Testis (tissue), 3 donors: ENCODE data around the gene SSR1. TPM values are rescaled to one million over a fixed set of nuclear protein-coding genes. Genes with fewer than 3 reads are reported as not detected.

ENCODE experiments used
- DNase-seq: peaks from one replicate; pipeline ENCODE4 v3.0.0-alpha.2; 2019
- H3K27ac ChIP-seq, 2 donors: fragments of 200-600 bp; sonication (generic); one replicate each; pipeline ENCODE4 v1.5.1; 2019
- H3K27me3 ChIP-seq: fragments of 200-600 bp; sonication (generic); one replicate; pipeline ENCODE4 v1.5.1; 2019
- H3K36me3 ChIP-seq: fragments of 200-600 bp; sonication (generic); one replicate; pipeline ENCODE4 v1.5.1; 2017; ENCODE audit warnings: low read depth; ENCODE audit errors: missing control alignments
- H3K4me1 ChIP-seq: fragments of 200-600 bp; sonication (generic); one replicate; pipeline ENCODE4 v1.5.1; 2019
- H3K4me3 ChIP-seq, 2 donors: fragments of 200-600 bp; sonication (generic); one replicate each; pipeline ENCODE4 v1.5.1; 2017 to 2019
- H3K9me3 ChIP-seq: fragments of 200-600 bp; sonication (generic); one replicate; pipeline ENCODE4 v1.5.1; 2017
- POLR2A ChIP-seq: fragments of 450-650 bp; IDR thresholded peaks from one replicate; pipeline ENCODE4 v1.6.1; 2017; ENCODE audit warnings: antibody characterized with exemption, mild to moderate bottlenecking, moderate library complexity
- WGBS, 2 donors: methylation state at CpG; one replicate each; pipeline ENCODE4 v1.1.5; 2018; 5-methylcytosine and 5-hydroxymethylcytosine counted together
- intact Hi-C: fragments of 100-400 bp; cut with DNase I; formaldehyde crosslinking; loops from one replicate; pipeline ENCODE4 v1.15.1; 2023; ENCODE audit warnings: low total_unique reads
- polyA plus RNA-seq: library from polyadenylated mRNA; stranded (reverse); fragments of 350-450 nt; fragmentation: Illumina TruSeq; extraction: RNeasy Lipid Tissue Mini Kit (QIAGEN cat#74804); gene quantifications from one replicate; pipeline ENCODE4 v1.2.3, GENCODE V29; 2014; ENCODE audit warnings: low read depth, low replicate concordance; ENCODE audit not compliant: insufficient read depth
- total RNA-seq, 2 donors: library from RNA; depleted of rRNA; stranded (reverse); fragments of >200 nt; gene quantifications; one replicate each; pipeline ENCODE4 v1.2.3, GENCODE V29; 2016
- TF ChIP-seq, protein P1 (sequence below), 3 experiments: fragments of 450-650 bp in 2 of 3; fragments of 200-600 bp in 1 of 3; sonication (generic) in 1 of 3; IDR thresholded peaks; one replicate each; pipeline ENCODE4 v1.5.1; 2016 to 2019; ENCODE audit warnings: antibody characterized with exemption in 3 of 3, mild to moderate bottlenecking in 2 of 3, moderate library complexity in 1 of 3

SSR1 gene
- total and polyA plus RNA-seq, 3 donors from 2014 or later, result 42.7 to 65.7 (median 62.5) TPM

DNA sequence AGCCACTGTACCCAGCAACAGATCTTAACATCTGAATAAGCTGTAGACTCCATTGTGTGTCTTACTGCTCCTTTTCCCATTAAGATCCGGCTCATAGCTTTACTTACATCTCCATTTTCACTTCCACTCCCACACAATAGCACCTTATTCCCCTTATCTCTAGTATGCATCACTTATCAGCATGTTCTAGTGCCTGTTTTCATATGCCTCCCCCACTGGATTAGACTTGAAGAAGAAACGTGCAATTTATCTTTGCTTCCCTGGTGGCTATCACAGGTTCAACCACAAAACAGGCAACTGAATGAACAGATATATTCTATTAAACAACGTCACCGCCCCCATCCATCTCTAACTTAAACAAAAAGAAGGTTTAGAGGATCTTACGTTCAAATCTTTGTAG, 12.1 kb downstream of the SSR1 start:
- Histone ChIP-seq H3K36me3 (no peaks in the 10 kb centered on the region), H3K27ac (no peak overlapping the region), H3K4me3 (no peak overlapping the region), H3K4me1 (no peaks in the 10 kb centered on the region), H3K27me3 (no peaks in the 10 kb centered on the region), H3K9me3 (no peaks in the 10 kb centered on the region)
- 64 to 66% methylated on average over 5 of the region's 5 CpGs for WGBS, 2 donors
- no peak for DNase-seq
- intact Hi-C loops, result no loop called here
- TF ChIP-seq, protein P1, sequence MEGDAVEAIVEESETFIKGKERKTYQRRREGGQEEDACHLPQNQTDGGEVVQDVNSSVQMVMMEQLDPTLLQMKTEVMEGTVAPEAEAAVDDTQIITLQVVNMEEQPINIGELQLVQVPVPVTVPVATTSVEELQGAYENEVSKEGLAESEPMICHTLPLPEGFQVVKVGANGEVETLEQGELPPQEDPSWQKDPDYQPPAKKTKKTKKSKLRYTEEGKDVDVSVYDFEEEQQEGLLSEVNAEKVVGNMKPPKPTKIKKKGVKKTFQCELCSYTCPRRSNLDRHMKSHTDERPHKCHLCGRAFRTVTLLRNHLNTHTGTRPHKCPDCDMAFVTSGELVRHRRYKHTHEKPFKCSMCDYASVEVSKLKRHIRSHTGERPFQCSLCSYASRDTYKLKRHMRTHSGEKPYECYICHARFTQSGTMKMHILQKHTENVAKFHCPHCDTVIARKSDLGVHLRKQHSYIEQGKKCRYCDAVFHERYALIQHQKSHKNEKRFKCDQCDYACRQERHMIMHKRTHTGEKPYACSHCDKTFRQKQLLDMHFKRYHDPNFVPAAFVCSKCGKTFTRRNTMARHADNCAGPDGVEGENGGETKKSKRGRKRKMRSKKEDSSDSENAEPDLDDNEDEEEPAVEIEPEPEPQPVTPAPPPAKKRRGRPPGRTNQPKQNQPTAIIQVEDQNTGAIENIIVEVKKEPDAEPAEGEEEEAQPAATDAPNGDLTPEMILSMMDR (IDR thresholded peaks at IDR 0.05), result no peak
- TF ChIP-seq POLR2A, result no peak

DNA sequence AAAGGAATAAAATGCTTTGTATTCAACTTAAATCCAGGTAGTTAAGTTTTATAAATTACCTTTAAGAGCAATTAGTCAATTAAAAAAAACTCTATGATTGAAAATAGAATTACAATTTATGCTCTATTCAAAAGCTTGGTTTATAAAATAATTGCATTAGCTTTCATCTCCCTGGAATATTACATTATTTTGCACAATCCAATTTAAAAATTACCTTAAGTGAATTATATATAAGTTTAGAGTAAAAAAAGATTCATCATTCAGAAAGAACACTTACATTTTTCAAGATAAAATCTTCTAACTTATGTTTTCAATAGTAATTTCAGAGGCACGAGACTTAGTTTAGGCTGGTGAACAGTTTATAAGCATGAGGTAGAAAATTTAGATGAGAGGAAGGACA, 14.9 kb downstream of the SSR1 start:
- no peaks in the 10 kb centered on the region for H3K36me3 ChIP-seq
- intact Hi-C loops, result no loop called here
- TF ChIP-seq, protein P1 (IDR thresholded peaks at IDR 0.05), result no peak
- TF ChIP-seq POLR2A, result no peak

GRCh38 chr6:7296602-7297001, 16.4 kb downstream of the SSR1 start:
- H3K9me3 ChIP-seq, result no peaks in the 10 kb centered on the region
- 89 to 93% methylated on average over 2 of the region's 2 CpGs for WGBS, 2 donors
- no peaks in the 10 kb centered on the region for H3K4me1 ChIP-seq
- no peaks in the 10 kb centered on the region for H3K36me3 ChIP-seq
- no peak overlapping the region for H3K4me3 ChIP-seq
- intact Hi-C loops, result no loop called here
- TF ChIP-seq POLR2A, result no peak
- TF ChIP-seq, protein P1 (IDR thresholded peaks at IDR 0.05), result no peak
- no peaks in the 10 kb centered on the region for H3K27me3 ChIP-seq
- DNase-seq, result no peak
- H3K27ac ChIP-seq, result no peak overlapping the region

More for the DNA sequence above, 14.9 kb downstream of the SSR1 start:
- Histone ChIP-seq H3K27me3 (no peaks in the 10 kb centered on the region), H3K27ac (no peak overlapping the region), H3K9me3 (no peaks in the 10 kb centered on the region), H3K4me1 (no peaks in the 10 kb centered on the region), H3K4me3 (no peak overlapping the region)
- 89 to 93% methylated on average over 1 of the region's 1 CpG for WGBS, 2 donors
- no peak for DNase-seq

DNA sequence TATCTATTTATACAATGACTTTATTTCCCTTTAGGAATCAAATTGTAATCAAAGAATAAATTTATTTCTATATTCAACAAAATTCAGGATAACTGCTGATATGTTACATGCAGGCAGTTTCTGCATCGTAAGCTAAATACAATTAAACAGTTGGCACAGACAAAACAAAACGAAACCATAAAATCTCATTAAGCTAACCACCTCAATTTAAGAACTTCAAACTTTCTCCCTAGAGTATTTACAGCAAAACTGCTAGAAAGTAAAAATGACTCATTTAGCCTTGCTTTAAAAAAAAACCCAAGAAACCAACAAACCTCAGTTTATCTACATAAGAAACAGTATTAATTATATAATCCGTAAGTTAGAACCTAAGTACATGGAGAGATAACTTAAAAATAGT, 17.1 kb downstream of the SSR1 start:
- Histone ChIP-seq H3K9me3 (no peaks in the 10 kb centered on the region), H3K4me1 (no peaks in the 10 kb centered on the region), H3K36me3 (no peaks in the 10 kb centered on the region), H3K27ac (no peak overlapping the region), H3K4me3 (no peak overlapping the region), H3K27me3 (no peaks in the 10 kb centered on the region)
- WGBS, 2 donors, result 85 to 86% methylated on average over 3 of the region's 3 CpGs
- intact Hi-C loops, result no loop called here
- DNase-seq, result no peak
- TF ChIP-seq, protein P1 (IDR thresholded peaks at IDR 0.05), result no peak
- TF ChIP-seq POLR2A, result no peak

DNA sequence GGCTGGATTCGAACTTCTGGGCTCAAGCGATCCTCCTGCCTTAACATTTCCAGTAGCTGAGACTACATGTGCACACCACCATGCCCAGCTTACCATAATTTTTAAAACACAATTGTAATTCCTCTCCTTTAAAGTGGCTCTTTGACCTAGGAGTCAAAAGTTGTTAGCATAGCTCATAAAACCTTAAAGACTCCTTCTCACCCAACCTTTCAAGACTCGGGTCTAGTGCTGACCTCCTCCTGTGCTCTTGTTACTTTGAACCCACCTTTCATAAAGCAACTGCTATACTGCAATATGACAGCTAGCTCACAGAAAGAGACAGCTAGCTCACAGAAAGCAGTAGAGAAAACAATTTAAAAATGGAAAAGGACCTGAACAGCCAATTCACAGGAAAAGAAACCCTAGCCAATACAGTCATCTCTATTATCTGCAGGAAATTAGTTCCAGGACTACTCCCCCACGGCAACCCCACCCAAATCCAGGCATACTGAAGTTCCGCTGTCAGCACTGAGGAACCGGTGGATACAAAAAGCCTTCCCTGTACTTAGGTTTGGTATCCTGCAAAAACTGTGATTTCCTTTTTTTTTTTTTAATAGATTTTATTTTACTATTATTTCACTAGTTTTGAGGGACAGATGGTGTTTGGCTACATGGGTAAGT, 20.3 kb downstream of the SSR1 start:
- H3K27ac ChIP-seq, result no peak overlapping the region
- no peak for DNase-seq
- H3K4me3 ChIP-seq, result no peak overlapping the region
- H3K27me3 ChIP-seq, result no peaks in the 10 kb centered on the region
- no peaks in the 10 kb centered on the region for H3K4me1 ChIP-seq
- no peaks in the 10 kb centered on the region for H3K9me3 ChIP-seq
- no peaks in the 10 kb centered on the region for H3K36me3 ChIP-seq
- TF ChIP-seq POLR2A, result no peak
- TF ChIP-seq, protein P1 (IDR thresholded peaks at IDR 0.05), result no peak
- intact Hi-C loops, result no loop called here
- 76 to 79% methylated on average over 6 of the region's 6 CpGs for WGBS, 2 donors
